CD4-positive, alpha-beta T cell treated with Interleukin-4 for 4 hours (primary cell): ENCODE results near the gene POLR2F.

Experiments
- DNase-seq: peaks from one replicate; pipeline ENCODE4 v3.0.0-alpha.2; 2020

POLR2F gene

DNA sequence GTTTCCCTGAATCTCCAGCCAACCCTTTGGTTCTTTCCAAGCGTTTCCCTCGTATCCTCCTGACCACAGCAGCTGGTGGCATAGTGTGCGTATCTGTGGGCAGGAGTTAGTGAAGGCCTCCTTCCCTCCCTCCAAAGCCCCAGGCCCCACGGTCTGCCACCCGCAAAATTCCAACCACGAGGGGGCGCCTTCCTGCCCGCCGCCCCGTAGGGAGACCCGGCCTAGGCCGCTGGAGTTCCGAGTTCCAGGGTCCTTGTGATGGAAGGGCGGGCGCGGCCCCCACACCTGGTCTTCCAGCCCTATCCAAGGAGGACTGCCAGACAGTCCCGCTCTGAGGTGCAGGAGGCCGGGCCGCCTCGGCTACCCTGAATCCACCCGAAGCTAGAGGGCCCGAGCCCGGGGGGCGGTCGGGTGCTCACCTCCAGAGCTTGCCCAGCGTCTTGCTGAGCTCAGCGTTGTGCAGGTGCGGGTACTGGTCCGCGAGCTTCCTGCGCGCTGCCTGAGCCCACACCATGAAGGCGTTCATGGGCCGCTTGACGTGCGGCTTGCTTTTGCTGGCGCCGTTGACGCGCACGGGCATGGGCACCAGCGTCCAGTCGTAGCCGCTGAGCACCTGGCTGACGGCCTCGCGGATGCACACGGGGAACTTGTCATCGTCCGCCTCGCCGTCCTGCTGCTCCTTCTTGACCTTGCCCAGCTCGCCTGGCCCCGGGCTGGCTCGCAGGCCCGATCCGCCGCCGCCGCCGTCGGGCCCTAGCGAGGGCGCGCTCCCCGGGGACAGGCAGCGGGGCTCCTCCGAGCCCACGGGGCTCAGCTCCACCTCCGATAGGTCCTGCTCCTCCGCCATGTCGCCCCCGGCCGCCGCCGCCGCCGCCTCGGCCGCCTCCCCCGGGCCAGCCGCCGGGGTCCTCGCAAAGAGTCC, 29.7 kb downstream of the POLR2F start:
- DNase-seq, result no peak

DNA sequence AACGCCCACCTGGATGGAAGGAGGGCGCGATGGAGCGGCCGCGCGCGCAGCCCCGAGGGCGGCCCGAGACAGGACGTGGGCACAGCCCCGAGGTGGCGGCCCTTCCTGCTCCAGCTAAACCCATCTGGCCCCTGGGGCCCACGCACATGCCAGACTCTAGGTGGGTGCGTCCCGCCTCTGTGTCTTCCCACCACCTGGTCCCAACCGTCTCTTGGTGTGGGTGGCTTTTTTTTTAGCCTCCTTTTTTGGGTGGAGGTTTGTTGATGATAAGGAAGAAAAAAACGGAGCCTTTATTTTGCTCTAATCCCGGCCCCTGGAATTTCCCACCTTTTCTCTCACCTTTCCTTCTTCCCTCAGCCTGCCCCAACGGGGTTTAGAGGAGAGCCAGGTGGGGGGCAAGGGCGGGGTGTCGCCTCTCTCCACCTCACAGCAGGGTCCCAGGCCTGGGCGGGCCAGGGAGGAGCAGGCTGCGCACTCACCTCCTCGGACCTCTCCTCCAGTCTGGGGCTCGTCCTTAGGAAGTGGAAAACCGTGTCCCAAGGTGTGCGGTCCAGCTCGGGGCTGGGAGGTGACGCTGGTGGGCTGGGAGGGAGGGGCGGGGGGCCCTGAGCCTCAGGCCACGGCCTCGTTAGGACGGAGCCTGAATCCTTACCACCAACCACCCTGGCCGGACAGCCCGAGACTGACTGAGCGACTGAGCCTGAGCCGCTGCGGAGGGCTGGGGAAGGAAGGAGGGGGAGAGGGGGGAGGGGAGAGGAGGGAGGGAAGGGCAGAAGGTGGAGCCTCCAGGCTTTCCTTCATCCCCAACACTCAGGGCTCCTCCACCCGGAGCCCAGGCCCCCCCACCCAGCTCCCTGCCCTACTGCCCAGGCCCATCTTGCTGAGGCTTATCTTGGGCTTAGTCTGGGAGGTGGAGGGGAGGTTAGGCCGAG, 30.6 kb downstream of the POLR2F start, which contains the start of gene SOX10:
Gene SOX10, minus strand, starts transcription at position 696 of the 932 bp plus-strand sequence. CDS start 771 bp downstream, outside the sequence.
- no peak for DNase-seq

DNA sequence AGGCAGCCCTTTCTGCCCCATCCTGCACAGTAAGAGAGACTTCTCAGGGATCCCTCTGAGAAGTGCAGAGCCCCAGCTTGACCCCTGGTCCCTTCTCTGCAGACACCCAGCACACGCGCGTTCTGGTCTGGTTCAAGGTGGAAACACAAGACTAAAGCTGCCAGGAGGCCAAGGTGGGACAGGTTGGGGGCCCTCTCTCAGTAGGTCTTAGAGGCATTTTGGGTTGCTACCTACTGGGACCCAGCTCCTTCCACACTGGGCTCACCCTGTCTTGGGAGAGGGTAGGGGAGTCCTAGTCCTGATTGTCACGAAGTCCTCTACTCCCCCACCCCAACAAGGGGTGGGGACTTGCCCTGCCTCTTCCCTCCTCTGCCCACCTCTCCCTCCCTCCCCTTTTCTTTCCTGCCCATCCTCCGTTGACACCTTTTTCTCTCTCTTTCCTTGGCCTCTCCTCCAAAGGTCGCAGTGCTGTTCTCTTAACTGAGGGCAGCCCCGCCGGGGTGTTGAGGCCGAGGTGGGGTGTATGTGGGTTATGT, 31.6 kb downstream of the POLR2F start:
- no peak for DNase-seq

DNA sequence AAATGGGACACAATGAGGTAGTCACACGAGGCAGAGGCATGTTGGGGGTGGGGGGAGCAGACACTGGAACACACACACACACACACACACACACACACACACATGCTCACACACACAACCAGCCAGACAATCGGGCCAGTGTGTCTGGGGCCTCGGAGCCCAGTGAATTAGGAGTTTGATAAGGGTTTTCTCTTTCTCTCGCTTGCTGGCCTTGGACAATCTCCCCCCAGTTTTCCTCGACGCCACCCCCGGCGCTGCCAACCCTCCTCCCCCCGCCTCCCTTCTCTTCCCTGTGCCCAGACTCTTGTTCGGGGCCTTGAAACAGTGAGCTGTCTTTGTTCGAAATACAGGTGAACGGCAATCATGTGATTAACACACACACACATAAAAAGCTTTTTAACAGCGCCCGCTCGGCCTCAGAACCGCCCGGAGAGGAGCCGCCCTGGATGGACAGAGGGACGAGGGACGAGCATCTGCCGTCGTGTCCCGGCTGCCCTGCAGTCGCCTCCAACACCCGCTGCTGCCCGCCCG, 32.3 kb downstream of the POLR2F start:
- DNase-seq, result no peak

DNA sequence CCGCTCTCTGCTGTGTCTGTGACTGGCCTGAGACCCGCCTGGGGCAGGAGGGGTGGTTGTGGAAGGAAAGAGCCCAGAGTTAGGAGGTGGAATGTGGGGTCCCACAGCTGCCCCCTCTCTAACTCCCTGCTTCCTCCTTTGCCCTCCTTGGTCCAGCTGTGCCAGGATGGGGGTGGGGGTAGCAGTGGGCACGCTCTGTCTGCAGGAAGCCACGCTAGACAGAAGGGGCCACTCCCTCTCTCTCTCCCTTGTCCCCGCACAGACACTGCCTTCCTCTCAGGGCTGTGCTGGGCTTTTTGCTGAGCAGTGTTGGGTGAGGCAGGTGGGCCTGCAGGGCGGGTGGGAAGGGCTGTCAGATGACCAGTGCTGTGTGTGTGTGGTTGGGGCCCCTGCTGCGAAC, 32.9 kb downstream of the POLR2F start:
- DNase-seq, result no peak

DNA sequence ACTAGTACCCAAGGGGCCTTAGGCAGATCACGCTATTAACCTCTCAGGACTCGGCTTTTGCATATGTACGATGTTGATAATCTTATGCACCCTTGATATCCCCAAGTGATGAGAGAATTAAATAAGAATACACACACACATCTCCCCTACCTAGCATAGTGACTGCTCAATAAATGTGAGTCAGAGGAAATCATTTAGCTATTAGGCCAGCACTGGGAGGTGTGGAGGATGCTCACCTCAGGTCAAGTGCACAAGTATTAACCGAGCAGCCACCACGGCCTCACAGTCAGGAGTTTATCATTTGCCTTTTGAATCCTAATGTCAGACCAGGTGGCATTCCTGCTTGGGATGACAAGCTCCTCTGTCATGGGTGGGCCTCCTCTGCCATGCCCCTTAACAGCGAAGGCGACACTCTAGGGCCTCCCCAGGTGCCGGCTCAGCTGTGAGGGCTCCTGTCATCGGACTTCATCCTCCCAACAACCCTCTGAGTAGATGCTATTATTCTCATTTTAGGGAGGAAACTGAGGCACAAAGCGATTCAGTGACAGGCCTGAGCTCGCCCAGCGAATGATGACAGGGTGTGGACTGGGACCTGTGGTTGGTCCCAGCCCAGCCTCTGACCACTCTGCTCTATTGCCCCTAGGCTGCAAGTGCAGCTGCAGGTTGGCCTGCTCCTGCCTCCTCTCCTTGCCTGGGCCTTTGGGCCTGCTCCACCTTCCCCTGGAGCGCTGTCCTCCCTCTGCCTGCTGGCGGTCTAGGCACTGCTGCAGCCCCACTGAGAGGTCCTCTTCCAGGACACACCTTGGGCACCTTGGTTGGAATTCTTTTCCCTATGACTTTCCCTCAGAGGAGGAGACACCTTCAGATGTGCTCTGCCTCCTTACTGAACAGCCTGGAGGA, 35.9 kb downstream of the POLR2F start:
- DNase-seq, result no peak

DNA sequence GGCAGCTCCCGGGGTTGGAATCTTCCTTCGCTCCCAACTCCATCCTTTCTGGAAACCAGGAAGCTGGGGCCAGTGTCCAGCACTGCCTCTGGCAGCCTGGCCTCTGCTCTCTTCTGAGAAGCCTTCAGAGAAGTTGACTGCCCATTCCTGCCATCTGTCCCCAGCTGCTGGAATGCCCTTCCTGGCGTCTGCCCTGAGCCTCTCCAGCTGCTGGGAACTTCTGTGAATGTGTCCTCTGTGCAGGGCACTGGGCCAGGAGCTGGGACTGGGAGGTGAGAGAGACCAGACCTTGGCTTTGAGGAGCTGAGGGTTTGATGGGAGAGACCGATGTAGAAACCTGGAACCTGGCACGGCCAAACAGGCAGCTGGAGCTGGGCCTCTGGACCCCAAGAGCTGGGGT, 36.8 kb downstream of the POLR2F start:
- no peak for DNase-seq

DNA sequence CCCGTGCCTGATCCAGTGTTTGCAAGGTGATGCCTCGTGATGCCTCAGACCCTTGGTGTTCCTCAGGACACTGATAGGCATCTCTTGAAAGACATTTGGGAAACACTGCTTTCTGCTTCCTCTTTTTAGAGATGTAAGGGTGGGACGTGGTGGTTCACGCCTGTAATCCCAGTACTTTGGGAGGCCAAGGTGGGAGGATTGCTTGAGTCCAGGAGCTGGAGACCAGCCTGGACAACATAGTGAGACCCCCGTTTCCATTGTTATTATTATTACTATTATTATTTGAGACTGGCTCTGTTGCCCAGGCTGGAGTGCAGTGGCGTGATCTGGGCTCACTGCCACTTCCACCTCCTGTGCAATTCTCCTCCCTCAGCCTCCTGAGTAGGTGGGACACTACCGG, 37.4 kb downstream of the POLR2F start:
- DNase-seq, result no peak

DNA sequence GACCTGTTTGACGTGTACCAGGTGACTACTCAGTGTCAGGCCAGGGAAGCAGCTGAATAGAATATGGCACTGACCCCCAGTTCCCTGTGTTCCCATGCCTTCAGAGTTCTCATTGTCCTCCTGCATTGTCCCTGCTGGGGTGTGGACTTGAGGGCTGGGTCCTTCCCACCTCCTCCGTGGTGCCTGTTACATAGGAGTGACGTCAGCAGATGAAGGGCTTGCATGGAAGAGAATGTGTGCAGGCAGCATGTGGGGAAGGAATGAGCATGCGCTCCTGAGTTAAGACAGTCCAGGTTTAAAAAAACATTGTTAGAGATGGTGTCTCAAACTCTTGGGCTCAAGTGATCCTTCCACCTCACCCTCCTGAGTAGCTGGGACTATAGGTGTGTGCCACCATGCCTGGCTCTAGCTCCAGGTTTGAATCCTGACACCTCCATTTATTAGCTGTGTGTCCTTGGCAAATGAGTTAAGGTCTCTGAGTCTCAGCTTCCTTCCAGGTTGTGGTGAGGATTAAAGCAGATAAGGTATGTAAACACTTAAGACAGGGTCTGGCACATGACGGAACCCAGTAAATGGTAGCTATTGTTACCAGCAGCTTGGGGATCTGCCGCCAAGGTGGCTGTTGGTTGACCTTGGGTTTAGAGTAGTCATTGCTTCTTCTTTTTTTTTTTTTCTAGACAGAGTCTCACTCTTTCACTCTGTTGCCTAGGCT, 38.4 kb downstream of the POLR2F start:
- no peak for DNase-seq

DNA sequence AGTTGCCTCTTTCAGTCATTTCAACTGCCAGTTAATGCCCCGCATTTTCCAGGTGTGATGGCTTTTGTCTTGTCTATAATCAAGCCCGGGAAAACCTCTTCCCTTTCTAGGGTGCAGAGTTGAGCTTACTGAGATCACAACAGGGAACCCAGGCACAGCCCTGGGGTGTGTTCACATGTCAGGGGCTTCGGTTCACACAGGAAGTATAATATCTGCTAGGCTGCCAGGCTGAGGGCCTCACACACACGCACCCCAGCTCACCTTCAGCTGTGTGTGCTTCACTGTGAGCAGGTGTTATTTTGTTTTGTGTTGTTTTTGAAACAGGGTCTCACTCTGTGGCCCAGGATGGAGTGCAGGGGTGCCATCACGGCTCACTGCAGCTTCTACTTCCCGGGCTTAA, 40.5 kb downstream of the POLR2F start:
- peak; percentile 49 for DNase-seq

DNA sequence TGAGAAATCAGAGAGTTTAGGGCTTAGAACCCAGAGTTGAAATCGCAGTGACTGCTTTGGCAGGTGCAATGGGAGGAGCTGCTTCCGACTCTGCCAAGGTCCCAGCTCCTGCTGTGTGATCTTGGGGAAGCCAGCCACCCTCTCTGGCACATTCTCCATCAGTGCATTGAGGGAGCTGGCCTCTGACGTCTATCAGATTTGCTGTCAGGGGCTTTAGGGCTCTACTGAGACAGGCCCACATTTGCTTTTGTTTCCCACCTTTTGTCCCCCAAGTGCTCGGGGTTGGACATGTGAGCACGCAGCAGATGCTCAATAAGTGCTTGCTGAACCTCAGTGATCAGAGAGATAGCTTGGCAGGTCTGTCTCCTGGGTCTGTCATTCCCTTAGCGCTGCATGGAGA, 41.5 kb downstream of the POLR2F start:
- no peak for DNase-seq

DNA sequence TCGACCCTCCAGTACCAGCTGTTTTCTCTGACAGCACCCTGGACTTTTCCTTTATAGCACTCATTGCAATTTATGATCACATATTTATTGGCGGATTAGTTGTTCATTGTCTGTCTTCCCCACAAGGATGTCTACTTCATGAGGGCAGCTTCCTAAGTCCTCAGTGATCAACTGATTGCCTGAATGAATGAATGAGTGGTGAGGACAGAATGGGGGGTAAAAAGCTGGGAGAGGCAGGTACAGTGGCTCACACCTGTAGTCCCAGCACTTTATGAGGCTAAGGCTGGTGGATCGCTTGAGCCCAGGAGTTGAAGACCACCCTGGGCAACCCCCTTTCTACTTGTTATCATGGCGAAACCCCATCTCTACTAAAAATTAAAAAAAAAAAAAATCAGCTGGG, 42.0 kb downstream of the POLR2F start:
- no peak for DNase-seq

DNA sequence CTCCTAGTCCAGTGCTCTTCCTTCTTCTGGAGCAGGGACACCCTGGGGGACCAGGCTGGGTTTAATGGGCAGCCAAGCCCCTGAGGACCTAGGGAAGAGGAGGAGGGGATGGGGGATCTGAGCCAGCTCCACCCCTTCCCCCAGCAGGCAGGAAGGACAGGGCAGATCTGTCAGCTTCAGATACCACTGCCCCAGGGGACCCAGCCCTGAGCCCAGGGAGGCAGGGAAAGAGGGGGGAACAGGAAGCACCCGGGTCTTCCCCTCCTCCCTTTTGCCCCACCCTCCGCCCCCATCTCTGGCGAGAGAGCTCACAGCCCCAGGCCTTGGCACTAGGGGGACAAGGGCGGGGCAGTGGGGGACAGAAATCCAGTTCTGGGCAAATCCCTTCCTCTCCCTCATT, 42.6 kb downstream of the POLR2F start:
- no peak for DNase-seq

DNA sequence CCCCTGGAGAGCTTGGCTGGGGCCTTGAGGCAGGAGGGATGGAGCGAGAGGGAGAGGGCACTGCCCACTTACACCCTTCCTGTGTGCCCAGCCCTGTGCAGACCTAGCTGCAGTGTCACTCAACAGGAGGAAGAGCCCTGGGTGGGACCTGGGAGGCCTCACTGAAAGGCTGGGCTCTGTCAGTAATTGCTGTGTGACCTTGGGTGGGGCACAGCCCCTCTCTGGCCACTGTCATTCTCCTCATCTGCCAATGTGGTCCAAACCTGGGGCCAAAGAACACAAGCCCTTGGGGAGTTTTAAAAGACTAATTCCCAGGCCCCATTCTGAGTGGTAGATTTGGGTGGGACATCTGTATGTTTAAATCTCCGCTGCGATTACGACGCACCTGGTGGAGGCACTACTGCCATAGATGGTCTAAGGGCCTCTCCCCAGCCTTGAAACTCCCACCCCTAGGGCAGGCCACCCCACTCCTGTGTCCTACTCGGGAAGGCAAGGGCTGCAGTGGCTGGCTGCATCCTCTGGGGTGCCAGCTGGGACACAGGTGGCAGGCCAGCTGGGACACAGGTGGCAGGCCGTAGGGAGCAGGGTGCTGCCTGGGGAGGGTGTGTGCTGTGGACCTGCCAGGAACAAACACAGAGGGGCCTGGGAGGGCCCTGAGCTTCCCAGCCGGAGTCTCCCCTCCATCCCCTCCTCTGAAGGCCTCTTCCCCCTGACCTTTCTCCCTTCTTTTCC, 43.2 kb downstream of the POLR2F start:
- no peak for DNase-seq

DNA sequence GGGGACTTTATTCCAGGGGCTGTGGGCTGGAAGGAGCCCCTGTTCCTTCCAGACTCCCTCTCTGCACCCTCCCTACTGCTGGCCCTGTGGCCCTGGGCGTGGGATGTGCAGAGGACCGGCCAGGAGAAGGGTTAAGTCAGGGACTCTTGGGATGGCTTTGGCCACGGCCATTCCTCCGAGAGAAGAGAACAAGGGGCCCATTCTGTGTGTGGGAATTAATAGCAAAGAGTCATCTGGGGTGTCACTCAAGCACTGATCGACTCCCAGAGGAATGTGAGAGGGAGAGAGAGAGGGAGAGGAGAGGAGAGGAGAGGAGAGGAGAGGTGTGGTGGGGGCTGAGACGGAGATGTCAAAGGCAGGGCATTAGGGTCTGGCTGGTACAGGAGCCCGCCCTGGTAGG, 45.0 kb downstream of the POLR2F start:
- DNase-seq, result no peak

DNA sequence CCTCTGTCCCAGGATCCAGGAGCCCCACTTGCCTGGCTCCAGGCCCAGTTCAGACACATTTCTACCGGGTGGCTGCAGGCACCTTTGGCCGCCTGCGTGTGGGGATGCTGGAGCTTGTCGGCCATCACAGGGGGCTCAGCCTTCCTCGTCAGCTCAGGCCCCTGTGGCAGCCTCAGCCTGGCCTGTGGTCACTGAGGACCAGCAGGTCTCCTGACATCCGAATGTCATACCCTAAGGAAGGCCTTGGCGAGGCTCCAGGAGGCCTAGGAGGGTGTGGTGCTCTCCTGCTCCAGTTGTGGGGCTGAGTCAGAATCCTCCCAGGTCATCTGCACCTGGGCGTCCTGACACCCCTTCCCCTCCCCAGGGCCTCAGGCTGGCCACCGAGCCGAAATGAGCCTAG, 45.7 kb downstream of the POLR2F start:
- DNase-seq, result no peak

DNA sequence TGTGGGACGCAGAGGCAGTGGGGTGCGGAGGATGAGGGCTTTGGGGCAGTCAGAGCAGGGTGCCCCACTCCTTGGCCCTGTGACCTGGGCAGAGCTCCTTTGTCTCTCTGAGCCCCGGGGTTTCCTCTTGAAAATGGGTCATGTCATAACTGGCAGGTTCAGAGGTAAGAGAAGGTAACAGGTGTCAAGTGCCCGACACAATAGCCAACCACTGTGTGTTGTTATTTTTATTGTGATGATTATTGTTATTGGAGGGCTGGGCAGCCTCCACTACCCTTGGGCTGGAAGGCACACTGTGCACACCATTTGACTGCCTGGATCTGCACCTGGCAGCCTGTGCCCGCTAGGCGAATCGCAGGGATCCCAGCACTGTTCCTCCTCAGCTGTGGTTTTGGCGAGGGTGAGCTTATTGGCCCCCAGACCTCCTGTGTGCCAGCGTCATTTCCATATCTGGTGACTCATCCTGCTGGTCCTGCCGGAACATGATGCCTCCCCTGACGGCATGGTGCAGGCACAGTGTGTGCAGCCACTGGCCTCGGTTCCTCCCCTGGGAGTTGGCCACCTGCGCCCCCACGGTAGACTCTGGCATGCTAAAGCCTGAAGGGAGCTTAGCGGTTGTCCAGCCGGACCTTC, 46.3 kb downstream of the POLR2F start:
- DNase-seq, result no peak

DNA sequence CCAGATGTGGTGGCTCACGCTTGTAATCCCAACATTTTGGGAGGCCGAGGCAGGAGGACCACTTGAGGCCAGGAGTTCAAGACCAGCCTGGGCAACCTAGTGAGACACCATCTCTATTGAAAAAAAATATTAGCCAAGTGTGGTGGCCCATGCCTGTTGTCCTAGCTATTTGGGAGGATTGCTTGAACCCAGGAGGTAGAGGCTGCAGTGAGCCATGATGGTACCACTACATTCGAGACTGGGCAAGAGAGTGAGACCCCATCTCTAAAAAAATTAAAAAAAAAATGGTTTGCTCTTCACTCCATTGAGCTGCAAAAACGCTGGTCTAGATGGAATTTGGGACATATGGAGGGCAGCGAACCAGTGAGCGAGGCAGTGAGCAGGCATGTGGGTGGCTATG, 52.4 kb downstream of the POLR2F start:
- DNase-seq, result no peak

DNA sequence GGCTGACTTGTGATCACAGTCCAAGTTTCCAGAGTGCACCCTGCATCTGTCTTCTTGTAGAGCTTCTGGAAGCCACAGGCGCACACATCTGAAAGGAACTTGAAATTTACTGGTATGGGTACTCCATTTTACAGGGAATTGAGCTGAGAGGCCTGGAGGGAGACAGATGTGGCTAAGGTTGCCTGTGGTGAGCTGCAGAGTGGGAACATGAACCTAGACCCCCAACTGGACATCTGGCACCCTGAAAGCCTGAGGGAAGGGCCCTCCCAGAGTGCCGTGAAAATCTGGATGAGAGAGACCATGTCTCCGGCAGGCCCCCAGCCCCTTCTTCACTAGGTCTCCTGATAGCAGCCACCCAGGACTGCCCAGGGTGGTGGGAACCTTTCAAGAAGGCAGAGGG, 53.4 kb downstream of the POLR2F start:
- no peak for DNase-seq

DNA sequence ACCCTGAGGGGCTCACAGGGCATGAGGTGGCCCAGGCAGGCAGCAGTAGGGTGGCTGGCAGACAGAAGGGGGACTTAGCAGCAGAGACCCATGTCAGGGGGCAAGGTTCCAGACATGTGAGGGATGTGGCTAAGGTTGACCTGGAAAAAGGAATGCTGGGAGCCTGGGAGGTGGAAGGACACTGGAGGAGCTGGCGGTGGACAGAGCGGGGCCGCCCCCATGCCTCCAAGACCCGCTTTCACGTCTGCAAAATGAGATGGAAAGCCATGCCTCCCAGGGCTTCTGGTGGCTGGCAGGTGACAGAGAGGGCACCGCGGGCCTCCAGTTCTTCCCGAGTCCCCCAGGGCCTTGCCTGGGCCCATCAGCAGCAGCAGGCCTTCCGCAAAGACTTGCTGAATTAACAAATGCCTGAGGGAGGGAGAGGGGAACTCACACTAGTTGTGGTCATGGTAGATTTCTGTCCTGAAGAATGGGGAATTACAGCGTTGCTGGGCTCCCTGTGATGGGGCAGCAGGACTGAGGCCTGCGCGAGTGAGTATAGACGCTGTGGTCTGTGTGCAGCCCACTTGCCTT, 53.9 kb downstream of the POLR2F start:
- DNase-seq, result no peak
